ENCODE results near the gene UNC13C.

Gene UNC13C

GRCh38 chr15:54502416-54503075 lies 524.3 kb downstream of the UNC13C start:
- ChIA-PET POLR2A (no interaction called here), CTCF (no interaction called here)
- Histone ChIP-seq H3K9me3 (ENCODE audit: control insufficient read depth, insufficient read depth, low read depth, low read length) (no peaks in the 10 kb centered on the region), H3K27ac (ENCODE audit: extremely low read depth, low read depth, low read length) (no peak overlapping the region), H3K4me3 (ENCODE audit: low read depth, low read length) (no peak overlapping the region), H3K4me1 (ENCODE audit: control insufficient read depth, insufficient read depth, low read length) (no peaks in the 10 kb centered on the region), H3K36me3 (ENCODE audit: control insufficient read depth in 2 of 2, insufficient read depth in 1 of 2, low read length in 2 of 2) (no peaks in the 10 kb centered on the region)
- TF ChIP-seq ZNF221 (tag by site-specific recombination; IDR thresholded peaks at IDR 0.05; ENCODE audit: borderline replicate concordance) (no peak), ZNF138 (tag by site-specific recombination; IDR thresholded peaks at IDR 0.05; ENCODE audit: borderline replicate concordance) (no peak), HOXC10 (CRISPR knock-in tag; IDR thresholded peaks at IDR 0.05) (no peak)

DNA sequence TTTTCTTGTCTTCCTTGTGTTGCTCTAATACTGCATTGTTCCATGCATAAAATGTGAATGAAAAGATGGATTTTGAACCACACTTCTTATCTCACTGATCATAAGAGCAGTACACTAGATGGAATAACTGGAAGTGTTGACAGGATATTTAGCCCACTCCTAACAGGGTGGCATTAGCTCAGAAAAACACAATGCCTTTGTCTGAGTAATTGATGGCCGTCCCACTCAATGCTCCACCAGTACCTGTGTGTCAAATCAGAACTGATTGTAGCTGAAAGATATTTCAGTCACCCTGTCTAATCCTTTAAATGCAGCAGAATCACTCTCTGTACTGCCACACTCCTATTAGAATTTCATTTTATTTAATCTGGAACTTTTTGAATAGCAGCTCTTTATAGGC lies 526.5 kb downstream of the UNC13C start:
- no peaks in the 10 kb centered on the region for H3K4me1 ChIP-seq (ENCODE audit: control insufficient read depth, insufficient read depth, low read length)
- no peak for TF ChIP-seq ZNF692 (tag by site-specific recombination; IDR thresholded peaks at IDR 0.05)
- no peak for TF ChIP-seq SP3 (tag by site-specific recombination; IDR thresholded peaks at IDR 0.05)
- TF ChIP-seq PATZ1 (tag by site-specific recombination; IDR thresholded peaks at IDR 0.05), result no peak
- TF ChIP-seq ZNF677 (tag by site-specific recombination; IDR thresholded peaks at IDR 0.05), result no peak
- no peak for TF ChIP-seq ZNF501 (tag by site-specific recombination; IDR thresholded peaks at IDR 0.05)
- no peak for TF ChIP-seq HOXD13 (CRISPR knock-in tag; IDR thresholded peaks at IDR 0.05; ENCODE audit: borderline replicate concordance)
- TF ChIP-seq GLI2 (tag by site-specific recombination; IDR thresholded peaks at IDR 0.05; ENCODE audit: borderline replicate concordance, low read depth), result no peak
- TF ChIP-seq ZNF837 (tag by site-specific recombination; IDR thresholded peaks at IDR 0.05), result no peak
- TF ChIP-seq ZNF132 (tag by site-specific recombination; IDR thresholded peaks at IDR 0.05; ENCODE audit: borderline replicate concordance), result no peak
- no peak for TF ChIP-seq MEIS1 (CRISPR knock-in tag; IDR thresholded peaks at IDR 0.05; ENCODE audit: borderline replicate concordance)
- H3K4me3 ChIP-seq (ENCODE audit: low read depth, low read length), result no peak overlapping the region
- H3K27ac ChIP-seq (ENCODE audit: extremely low read depth, low read depth, low read length), result no peak overlapping the region
- CTCF ChIA-PET, result no interaction called here
- H3K36me3 ChIP-seq (ENCODE audit: control insufficient read depth in 2 of 2, insufficient read depth in 1 of 2, low read length in 2 of 2), result no peaks in the 10 kb centered on the region
- no peaks in the 10 kb centered on the region for H3K9me3 ChIP-seq (ENCODE audit: control insufficient read depth, insufficient read depth, low read depth, low read length)
- POLR2A ChIA-PET, result no interaction called here

DNA sequence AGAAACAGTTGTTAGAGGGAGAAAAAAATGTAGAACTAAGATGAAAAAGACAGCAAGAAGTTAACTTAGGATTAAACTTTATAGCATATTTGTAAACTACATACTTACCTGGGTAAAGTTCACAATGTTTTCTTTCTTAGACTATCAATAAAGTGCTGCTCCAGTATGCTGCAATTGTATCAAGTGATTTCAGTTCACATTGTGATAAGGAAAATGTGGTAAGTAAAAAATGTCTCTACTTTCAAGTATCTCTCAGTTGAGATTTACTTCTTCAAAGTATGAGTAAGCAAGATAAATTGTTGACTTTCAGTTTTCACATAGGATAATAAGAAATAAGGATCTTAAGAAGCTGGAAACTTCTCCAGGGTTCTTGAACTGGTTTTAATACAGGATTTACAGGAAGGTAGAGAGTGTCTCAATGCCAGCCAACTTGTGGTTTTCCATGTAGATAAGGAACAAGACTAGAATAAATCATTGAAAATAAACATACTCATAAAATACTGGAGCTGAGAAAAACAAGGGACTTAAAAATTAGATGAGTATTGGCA lies 528.8 kb downstream of the UNC13C start:
- ChIA-PET CTCF (interaction anchor here (0.6 kb wide), 1 partner anchor 371 kb away, joined by 3 read pairs; no protein-coding TSS in a partner anchor), POLR2A (no interaction called here)
- TF ChIP-seq ZNF510 (tag by site-specific recombination; IDR thresholded peaks at IDR 0.05; ENCODE audit: insufficient replicate concordance), result no peak
- TF ChIP-seq, protein P1, sequence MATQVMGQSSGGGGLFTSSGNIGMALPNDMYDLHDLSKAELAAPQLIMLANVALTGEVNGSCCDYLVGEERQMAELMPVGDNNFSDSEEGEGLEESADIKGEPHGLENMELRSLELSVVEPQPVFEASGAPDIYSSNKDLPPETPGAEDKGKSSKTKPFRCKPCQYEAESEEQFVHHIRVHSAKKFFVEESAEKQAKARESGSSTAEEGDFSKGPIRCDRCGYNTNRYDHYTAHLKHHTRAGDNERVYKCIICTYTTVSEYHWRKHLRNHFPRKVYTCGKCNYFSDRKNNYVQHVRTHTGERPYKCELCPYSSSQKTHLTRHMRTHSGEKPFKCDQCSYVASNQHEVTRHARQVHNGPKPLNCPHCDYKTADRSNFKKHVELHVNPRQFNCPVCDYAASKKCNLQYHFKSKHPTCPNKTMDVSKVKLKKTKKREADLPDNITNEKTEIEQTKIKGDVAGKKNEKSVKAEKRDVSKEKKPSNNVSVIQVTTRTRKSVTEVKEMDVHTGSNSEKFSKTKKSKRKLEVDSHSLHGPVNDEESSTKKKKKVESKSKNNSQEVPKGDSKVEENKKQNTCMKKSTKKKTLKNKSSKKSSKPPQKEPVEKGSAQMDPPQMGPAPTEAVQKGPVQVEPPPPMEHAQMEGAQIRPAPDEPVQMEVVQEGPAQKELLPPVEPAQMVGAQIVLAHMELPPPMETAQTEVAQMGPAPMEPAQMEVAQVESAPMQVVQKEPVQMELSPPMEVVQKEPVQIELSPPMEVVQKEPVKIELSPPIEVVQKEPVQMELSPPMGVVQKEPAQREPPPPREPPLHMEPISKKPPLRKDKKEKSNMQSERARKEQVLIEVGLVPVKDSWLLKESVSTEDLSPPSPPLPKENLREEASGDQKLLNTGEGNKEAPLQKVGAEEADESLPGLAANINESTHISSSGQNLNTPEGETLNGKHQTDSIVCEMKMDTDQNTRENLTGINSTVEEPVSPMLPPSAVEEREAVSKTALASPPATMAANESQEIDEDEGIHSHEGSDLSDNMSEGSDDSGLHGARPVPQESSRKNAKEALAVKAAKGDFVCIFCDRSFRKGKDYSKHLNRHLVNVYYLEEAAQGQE (tag by site-specific recombination; IDR thresholded peaks at IDR 0.05), result no peak
- no peak overlapping the region for H3K4me3 ChIP-seq (ENCODE audit: low read depth, low read length)
- no peaks in the 10 kb centered on the region for H3K4me1 ChIP-seq (ENCODE audit: control insufficient read depth, insufficient read depth, low read length)
- no peaks in the 10 kb centered on the region for H3K36me3 ChIP-seq (ENCODE audit: control insufficient read depth in 2 of 2, insufficient read depth in 1 of 2, low read length in 2 of 2)
- H3K9me3 ChIP-seq (ENCODE audit: control insufficient read depth, insufficient read depth, low read depth, low read length), result no peaks in the 10 kb centered on the region
- no peak overlapping the region for H3K27ac ChIP-seq (ENCODE audit: extremely low read depth, low read depth, low read length)

All from HEK293 (cell line).